ENCODE data around the gene ERFL.
A peak's percentile ranks its signal among the peaks of the same experiment; 100 is the strongest.

ERFL gene

GRCh38 chr19:41859213-41859617 is 69.0 kb downstream of the ERFL start:
- H3K27ac ChIP-seq (ENCODE audit: low read depth, low read length): no peak overlapping the region
- no peaks in the 10 kb centered on the region for H3K9me3 ChIP-seq (ENCODE audit: control insufficient read depth, insufficient read depth, low read depth, low read length)
- H3K4me3 ChIP-seq (ENCODE audit: low read depth, low read length): peak overlapping the region; percentile 37
- no peak overlapping the region for H3K9ac ChIP-seq (ENCODE audit: low read length)
- peaks cover 8% of the 10 kb centered on the region for H3K27me3 ChIP-seq (ENCODE audit: control insufficient read depth, insufficient read depth, low read length)
- H3K4me1 ChIP-seq (ENCODE audit: control insufficient read depth, insufficient read depth, low read length): peaks cover 19% of the 10 kb centered on the region
- H3K36me3 ChIP-seq (ENCODE audit: control insufficient read depth, insufficient read depth, low read length): peaks cover 38% of the 10 kb centered on the region

Measured in HUES6 (cell line).